A549 (cell line): ENCODE results near the gene PHRF1. TPM values are rescaled to one million over a fixed set of nuclear protein-coding genes. Genes with fewer than 3 reads are reported as not detected.
A peak's percentile ranks its signal among the peaks of the same experiment; 100 is the strongest.

Source experiments
- ATAC-seq, 2 experiments: fragments of 200-7000 bp in 1 of 2; fragments of >200 bp in 1 of 2; cut with Nextera tagmentation in 1 of 2; cut with Tn5 transposase in 1 of 2; 3 replicates each; pipeline versions ENCODE4 v1.8.0 to v1.9.1; 2018 to 2020; ENCODE audit warnings: mild to moderate bottlenecking in 1 of 2, moderate library complexity in 1 of 2
- CTCF ChIA-PET: fragments of 300-600 bp; sonication (Branson Sonifier 250); formaldehyde crosslinking; extraction: SDS; loops from one replicate; lab custom pipeline; 2021; ENCODE audit warnings: antibody characterized with exemption, inconsistent platforms; lab: Yijun Ruan, JAX
- POLR2A ChIA-PET: fragments of 350-600 bp; formaldehyde crosslinking; extraction: SDS; loops from one replicate; lab custom pipeline; 2021; ENCODE audit warnings: antibody characterized with exemption, inconsistent platforms; lab: Yijun Ruan, JAX
- DNase-seq, 2 experiments: peaks; one replicate each; pipeline versions ENCODE4 v3.0.0 to v3.0.0-alpha.2; 2011 to 2016; ENCODE audit warnings: low read depth in 1 of 2, low spot score in 1 of 2
- FAIRE-seq: peaks from 2 replicates; lab custom pipeline; 2011; peaks lifted over from hg19 to GRCh38; lab: Jason Lieb, UNC
- H3K27ac ChIP-seq, 2 experiments: fragments of >200 bp; sonication (Bioruptor Twin); formaldehyde crosslinking; 3 replicates each; pipeline ENCODE4 v1.5.1; 2016 to 2017
- H3K4me1 ChIP-seq: fragments of >200 bp; sonication (Bioruptor Twin); formaldehyde crosslinking; 3 replicates; pipeline ENCODE4 v1.6.1; 2016
- H3K4me2 ChIP-seq: fragments of >200 bp; sonication (Bioruptor Twin); formaldehyde crosslinking; 3 replicates; pipeline ENCODE4 v1.6.1; 2016
- H3K4me3 ChIP-seq: fragments of >200 bp; sonication (Bioruptor Twin); formaldehyde crosslinking; 3 replicates; pipeline ENCODE4 v1.5.1; 2016
- H3K9me3 ChIP-seq: fragments of >200 bp; sonication (Bioruptor Twin); formaldehyde crosslinking; 3 replicates; pipeline ENCODE4 v1.6.1; 2016
- CBX8 ChIP-seq: fragments of 200-600 bp; sonication (generic); IDR thresholded peaks from 2 replicates; pipeline ENCODE4 v1.6.1; 2016
- CEBPB ChIP-seq, 2 experiments: fragments of >200 bp in 1 of 2; sonication (Bioruptor Twin) in 1 of 2; formaldehyde crosslinking in 1 of 2; IDR thresholded peaks; 2 replicates each; pipeline ENCODE4 v1.6.1; 2012 to 2016
- FOSB ChIP-seq: fragments of 250-450 bp; sonication (Bioruptor Pico); IDR thresholded peaks from 2 replicates; pipeline ENCODE4 v1.5.0; 2020; ENCODE audit warnings: mild to moderate bottlenecking, moderate library complexity
- FOSL2 ChIP-seq, 2 experiments: fragments of 450-650 bp in 1 of 2; fragments of >200 bp in 1 of 2; sonication (Bioruptor Twin) in 1 of 2; formaldehyde crosslinking; IDR thresholded peaks; 2 replicates each; pipeline versions ENCODE4 v1.5.0 to v1.6.1; 2016 to 2020; ENCODE audit warnings: mild to moderate bottlenecking in 1 of 2, moderate library complexity in 1 of 2
- HOXA7 ChIP-seq: fragments of 250-450 bp; sonication (Bioruptor Pico); IDR thresholded peaks from 2 replicates; pipeline ENCODE4 v1.5.0; 2020; ENCODE audit warnings: mild to moderate bottlenecking, moderate library complexity
- MAZ ChIP-seq: fragments of 150-350 bp; IDR thresholded peaks from 2 replicates; pipeline ENCODE4 v1.6.1; 2014; ENCODE audit warnings: antibody characterized with exemption, low read depth, low read length, borderline replicate concordance
- MYC ChIP-seq: IDR thresholded peaks from 2 replicates; pipeline ENCODE4 v1.6.1; 2012; ENCODE audit warnings: mild to moderate bottlenecking, inconsistent platforms, low read length, improper control_type of control experiment, borderline replicate concordance
- NFE2L2 ChIP-seq: fragments of 150-350 bp; conservative IDR thresholded peaks from 2 replicates; pipeline ENCODE4 v1.6.1; 2014; ENCODE audit warnings: low read length
- POLR2A ChIP-seq: IDR thresholded peaks from 2 replicates; pipeline ENCODE4 v1.6.1; 2012; ENCODE audit warnings: mild to moderate bottlenecking, low read length
- POLR2AphosphoS2 ChIP-seq: conservative IDR thresholded peaks from 2 replicates; pipeline ENCODE4 v1.6.1; 2012; ENCODE audit warnings: low read length, improper control_type of control experiment, inconsistent platforms
- RCOR1 ChIP-seq: fragments of 150-350 bp; IDR thresholded peaks from 2 replicates; pipeline ENCODE4 v1.6.1; 2014; ENCODE audit warnings: antibody characterized with exemption, low read length, low read depth
- RNF2 ChIP-seq: fragments of 200-600 bp; sonication (generic); IDR thresholded peaks from 2 replicates; pipeline ENCODE4 v1.6.1; 2016; ENCODE audit warnings: low read depth, mild to moderate bottlenecking, antibody characterized with exemption, moderate library complexity, borderline replicate concordance
- SMC3 ChIP-seq: fragments of >200 bp; sonication (Bioruptor Twin); formaldehyde crosslinking; IDR thresholded peaks from 3 replicates; pipeline ENCODE4 v1.6.1; 2018; ENCODE audit warnings: inconsistent platforms
- ZNF302 ChIP-seq: fragments of 250-450 bp; sonication (Bioruptor Pico); IDR thresholded peaks from 2 replicates; pipeline ENCODE4 v1.9.0; 2021; ENCODE audit warnings: inconsistent platforms, mild to moderate bottlenecking, moderate library complexity
- ZSCAN20 ChIP-seq: fragments of 250-450 bp; sonication (Bioruptor Pico); IDR thresholded peaks from 2 replicates; pipeline ENCODE4 v1.8.0; 2022; ENCODE audit warnings: mild to moderate bottlenecking, moderate library complexity
- WGBS: methylation state at CpG from one replicate; pipeline ENCODE4 v1.1.6; 2017; ENCODE audit errors: missing lambda C conversion rate; 5-methylcytosine and 5-hydroxymethylcytosine counted together
- polyA plus RNA-seq, 4 experiments: library from polyadenylated mRNA; depleted of rRNA in 3 of 4; stranded (reverse); fragments of >200 nt; fragmentation: RNase III in 1 of 4; extraction: RNeasy Plus Mini Kit Qiagen cat#74134 plus additional on column Dnase treatment in 1 of 4; gene quantifications; 2 replicates in 3 of 4; 3 replicates in 1 of 4; pipeline ENCODE4 v1.2.3, GENCODE V29; 2011 to 2017
- TF ChIP-seq, protein P1 (sequence below): IDR thresholded peaks from 2 replicates; pipeline ENCODE4 v1.6.1; 2012; ENCODE audit warnings: low read depth, borderline replicate concordance
- TF ChIP-seq, protein P2 (sequence below): IDR thresholded peaks from 2 replicates; pipeline ENCODE4 v1.6.1; 2012
- TF ChIP-seq, protein P3 (sequence below): fragments of 200-600 bp; sonication (generic); IDR thresholded peaks from 2 replicates; pipeline ENCODE4 v1.6.1; 2016; ENCODE audit warnings: antibody characterized with exemption, mild to moderate bottlenecking, moderate library complexity

The PHRF1 gene
- polyA plus RNA-seq, 2 of the 4 experiments (the other 2 are of a cell fraction) = 10.8 to 25.3 TPM

DNA sequence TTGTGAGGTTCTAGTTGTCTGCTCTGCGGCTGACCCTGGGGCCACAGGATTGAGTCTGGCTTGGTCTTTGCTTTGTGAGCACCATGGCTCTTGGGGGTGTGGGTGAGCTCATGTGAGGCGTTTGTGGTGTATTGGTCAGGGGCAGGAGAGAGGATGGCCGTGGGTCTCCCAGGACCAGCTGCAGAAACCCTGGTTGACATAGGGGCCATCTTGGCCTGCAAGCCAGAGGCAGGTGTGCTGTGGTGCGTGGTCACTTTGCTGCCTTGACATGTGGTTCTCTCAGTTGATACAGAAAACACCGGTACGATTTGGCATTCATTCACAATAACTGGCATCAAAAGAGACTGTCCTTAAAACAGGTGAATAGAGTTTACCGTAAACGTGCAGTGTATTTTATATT is 11.3 kb downstream of the PHRF1 start:
- POLR2A ChIA-PET = interaction anchor here (0.9 kb wide), 1 partner anchor 12 kb away, joined by 5 read pairs; the partner anchor contains the start of gene PHRF1

DNA sequence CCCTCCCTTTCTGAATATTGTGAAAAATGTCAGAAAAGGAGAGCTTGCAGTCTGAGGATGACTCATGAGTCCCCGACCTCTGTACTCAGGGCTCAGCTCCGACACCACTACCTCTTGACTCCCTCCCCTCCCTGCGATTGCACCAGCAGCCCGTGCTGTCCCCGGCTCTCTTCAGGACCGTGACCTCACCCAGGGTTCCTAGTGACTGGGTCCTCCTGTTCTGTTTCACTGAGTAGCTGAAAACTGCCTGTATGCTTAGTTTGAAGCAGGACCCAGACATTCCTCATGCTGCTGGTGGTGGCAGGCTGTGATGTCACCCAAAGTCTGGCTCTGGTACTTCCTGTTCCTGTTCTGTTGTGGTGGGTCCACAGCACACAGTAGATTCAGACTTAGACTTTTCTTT is 11.7 kb downstream of the PHRF1 start:
- FAIRE-seq = no peak

More for the DNA sequence above, 11.3 kb downstream of the PHRF1 start:
- TF ChIP-seq MYC (no peak), CBX8 (no peak), FOSB (CRISPR knock-in tag) (no peak)
- peak; percentile 44; a peak in 5 of 6 replicates for ATAC-seq
- no peak for DNase-seq
- Histone ChIP-seq H3K4me3 (no peak overlapping the region), H3K4me1 (peaks cover 23% of the 10 kb centered on the region), H3K27ac (peak overlapping the region; percentile 77 to 82; a peak in 5 of 6 replicates), H3K4me2 (peak overlapping the region; percentile 57), H3K9me3 (no peaks in the 10 kb centered on the region)
- no peak for FAIRE-seq
- CTCF ChIA-PET = interaction anchor here (1.2 to 1.7 kb wide), 3 partner anchors 14 to 33 kb away, joined by 4 to 6 read pairs (median 6); no protein-coding TSS in a partner anchor
- 69% methylated on average over 8 of the region's 8 CpGs for WGBS

DNA sequence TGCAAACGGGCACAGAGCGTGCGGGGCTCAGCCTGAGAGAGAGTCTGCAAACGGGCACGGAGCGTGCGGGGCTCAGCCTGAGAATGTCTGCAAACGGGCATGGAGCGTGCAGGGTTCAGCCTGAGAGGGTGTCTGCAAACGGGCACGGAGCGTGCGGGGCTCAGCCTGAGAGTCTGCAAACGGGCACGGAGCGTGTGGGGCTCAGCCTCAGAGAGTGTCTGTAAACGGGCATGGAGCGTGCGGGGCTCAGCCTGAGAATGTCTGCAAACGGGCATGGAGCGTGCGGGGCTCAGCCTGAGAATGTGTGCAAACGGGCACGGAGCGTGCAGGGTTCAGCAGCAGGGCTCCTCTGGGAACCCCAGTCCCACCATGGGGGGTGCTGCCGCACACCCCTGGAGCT is 13.5 kb downstream of the PHRF1 start:
- no peaks in the 10 kb centered on the region for H3K9me3 ChIP-seq

More for the DNA sequence above, 11.7 kb downstream of the PHRF1 start:
- peak; percentile 87 to 94 for ATAC-seq
- POLR2A ChIA-PET = interaction anchor here (0.9 kb wide), 1 partner anchor 12 kb away, joined by 5 read pairs; the partner anchor contains the start of gene PHRF1
- Histone ChIP-seq H3K4me2 (peak overlapping the region; percentile 57), H3K4me3 (no peak overlapping the region), H3K9me3 (no peaks in the 10 kb centered on the region), H3K4me1 (peaks cover 23% of the 10 kb centered on the region), H3K27ac (peak overlapping the region; percentile 77 to 82)
- peak; percentile 54 to 73 for DNase-seq
- 0 out of 4 replicates have a peak, but pooled peaks have one; percentile 14 to 28 for TF ChIP-seq CEBPB (IDR thresholded peaks at IDR 0.05)
- peak; percentile 65; the same call in 1 of the 2 replicates for TF ChIP-seq FOSL2 (IDR thresholded peaks at IDR 0.05)
- TF ChIP-seq FOSL2 (CRISPR knock-in tag; IDR thresholded peaks at IDR 0.05) = peak; percentile 77
- TF ChIP-seq HOXA7 (CRISPR knock-in tag) = no peak
- TF ChIP-seq, protein P1, sequence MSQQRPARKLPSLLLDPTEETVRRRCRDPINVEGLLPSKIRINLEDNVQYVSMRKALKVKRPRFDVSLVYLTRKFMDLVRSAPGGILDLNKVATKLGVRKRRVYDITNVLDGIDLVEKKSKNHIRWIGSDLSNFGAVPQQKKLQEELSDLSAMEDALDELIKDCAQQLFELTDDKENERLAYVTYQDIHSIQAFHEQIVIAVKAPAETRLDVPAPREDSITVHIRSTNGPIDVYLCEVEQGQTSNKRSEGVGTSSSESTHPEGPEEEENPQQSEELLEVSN = no peak
- no peak for TF ChIP-seq RCOR1
- CTCF ChIA-PET = interaction anchor here (1.2 to 1.7 kb wide), 3 partner anchors 13 to 33 kb away, joined by 3 to 6 read pairs (median 6); no protein-coding TSS in a partner anchor
- WGBS = 14% methylated on average over 6 of the region's 6 CpGs

DNA sequence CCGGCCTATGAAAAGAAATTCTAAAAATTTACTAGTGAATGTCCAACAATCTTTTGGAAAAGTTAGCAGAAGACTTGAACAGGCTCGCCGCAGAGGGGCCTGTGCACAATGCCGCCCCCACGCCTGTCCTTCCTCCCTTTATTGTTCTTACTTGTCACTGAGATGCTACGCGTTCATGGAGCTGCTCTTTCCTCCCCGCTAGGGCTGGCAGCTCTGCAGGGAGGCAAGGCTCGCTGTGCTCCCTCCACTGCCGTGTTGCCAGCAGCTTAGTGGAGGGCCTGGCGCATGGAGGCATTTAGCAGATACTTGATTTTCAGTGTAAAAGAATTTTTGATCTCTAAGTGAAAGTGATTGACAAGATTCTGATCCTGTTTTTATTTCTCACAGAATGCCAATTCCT is 14.7 kb downstream of the PHRF1 start:
- ATAC-seq (no peak), FAIRE-seq (no peak), DNase-seq (no peak)
- TF ChIP-seq NFE2L2 = no peak
- no peak overlapping the region for H3K4me2 ChIP-seq
- peaks cover 29% of the 10 kb centered on the region for H3K4me1 ChIP-seq
- POLR2A ChIA-PET = no interaction called here
- no peak overlapping the region for H3K4me3 ChIP-seq
- WGBS = 78% methylated on average over 11 of the region's 11 CpGs
- no peak overlapping the region for H3K27ac ChIP-seq
- CTCF ChIA-PET = interaction anchor here (1.2 to 1.3 kb wide), 2 partner anchors 14 to 36 kb away, joined by 3 to 5 read pairs; no protein-coding TSS in a partner anchor
- H3K9me3 ChIP-seq = no peaks in the 10 kb centered on the region

More for the DNA sequence above, 13.5 kb downstream of the PHRF1 start:
- no peak for DNase-seq
- WGBS = 89% methylated on average over 26 of the region's 26 CpGs
- H3K27ac ChIP-seq = no peak overlapping the region
- H3K4me1 ChIP-seq = peaks cover 29% of the 10 kb centered on the region
- ChIA-PET CTCF (interaction anchor here (0.7 to 1.7 kb wide), 2 partner anchors 10 to 23 kb away, joined by 3 read pairs; no protein-coding TSS in a partner anchor), POLR2A (no interaction called here)
- FAIRE-seq = no peak
- ATAC-seq = no peak
- no peak overlapping the region for H3K4me3 ChIP-seq
- no peak for TF ChIP-seq RNF2
- no peak for TF ChIP-seq POLR2A
- TF ChIP-seq HOXA7 (CRISPR knock-in tag) = no peak
- TF ChIP-seq, protein P2, sequence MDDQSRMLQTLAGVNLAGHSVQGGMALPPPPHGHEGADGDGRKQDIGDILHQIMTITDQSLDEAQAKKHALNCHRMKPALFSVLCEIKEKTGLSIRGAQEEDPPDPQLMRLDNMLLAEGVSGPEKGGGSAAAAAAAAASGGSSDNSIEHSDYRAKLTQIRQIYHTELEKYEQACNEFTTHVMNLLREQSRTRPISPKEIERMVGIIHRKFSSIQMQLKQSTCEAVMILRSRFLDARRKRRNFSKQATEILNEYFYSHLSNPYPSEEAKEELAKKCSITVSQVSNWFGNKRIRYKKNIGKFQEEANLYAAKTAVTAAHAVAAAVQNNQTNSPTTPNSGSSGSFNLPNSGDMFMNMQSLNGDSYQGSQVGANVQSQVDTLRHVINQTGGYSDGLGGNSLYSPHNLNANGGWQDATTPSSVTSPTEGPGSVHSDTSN = no peak
- TF ChIP-seq POLR2AphosphoS2 = no peak
- no peak for TF ChIP-seq ZSCAN20 (CRISPR knock-in tag)
- H3K4me2 ChIP-seq = no peak overlapping the region

DNA sequence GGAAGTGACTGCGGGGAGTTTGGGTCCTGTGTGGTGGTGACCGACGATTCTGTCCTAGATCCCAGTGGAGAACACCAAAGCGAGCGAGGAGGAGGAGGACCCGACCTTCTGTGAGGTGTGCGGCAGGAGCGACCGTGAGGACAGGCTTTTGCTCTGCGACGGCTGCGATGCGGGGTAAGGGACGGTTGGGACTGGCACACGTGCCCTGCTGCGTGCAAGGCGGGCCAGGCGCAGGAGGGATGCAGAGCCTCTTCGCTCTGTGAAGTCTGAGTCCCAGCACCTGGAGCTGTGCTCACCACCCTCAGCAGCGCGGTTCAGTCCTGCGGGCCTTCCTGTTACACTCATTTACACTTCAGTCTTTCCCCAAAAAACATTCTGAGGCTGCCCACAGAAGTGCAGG is 16.2 kb downstream of the PHRF1 start:
- 96% methylated on average over 22 of the region's 22 CpGs for WGBS
- no peak overlapping the region for H3K27ac ChIP-seq
- CTCF ChIA-PET = interaction anchor here (0.9 kb wide), 1 partner anchor 9 kb away, joined by 3 read pairs; no protein-coding TSS in a partner anchor
- no peak for DNase-seq
- no peak overlapping the region for H3K4me2 ChIP-seq
- H3K4me1 ChIP-seq = peaks cover 21% of the 10 kb centered on the region
- POLR2A ChIA-PET = no interaction called here
- H3K9me3 ChIP-seq = no peaks in the 10 kb centered on the region
- FAIRE-seq = no peak
- ATAC-seq = no peak
- H3K4me3 ChIP-seq = no peak overlapping the region
- TF ChIP-seq SMC3 (no peak), MAZ (no peak), ZNF302 (CRISPR knock-in tag) (no peak)
- TF ChIP-seq, protein P1 = no peak
- TF ChIP-seq, protein P2 = no peak
- TF ChIP-seq, protein P3, sequence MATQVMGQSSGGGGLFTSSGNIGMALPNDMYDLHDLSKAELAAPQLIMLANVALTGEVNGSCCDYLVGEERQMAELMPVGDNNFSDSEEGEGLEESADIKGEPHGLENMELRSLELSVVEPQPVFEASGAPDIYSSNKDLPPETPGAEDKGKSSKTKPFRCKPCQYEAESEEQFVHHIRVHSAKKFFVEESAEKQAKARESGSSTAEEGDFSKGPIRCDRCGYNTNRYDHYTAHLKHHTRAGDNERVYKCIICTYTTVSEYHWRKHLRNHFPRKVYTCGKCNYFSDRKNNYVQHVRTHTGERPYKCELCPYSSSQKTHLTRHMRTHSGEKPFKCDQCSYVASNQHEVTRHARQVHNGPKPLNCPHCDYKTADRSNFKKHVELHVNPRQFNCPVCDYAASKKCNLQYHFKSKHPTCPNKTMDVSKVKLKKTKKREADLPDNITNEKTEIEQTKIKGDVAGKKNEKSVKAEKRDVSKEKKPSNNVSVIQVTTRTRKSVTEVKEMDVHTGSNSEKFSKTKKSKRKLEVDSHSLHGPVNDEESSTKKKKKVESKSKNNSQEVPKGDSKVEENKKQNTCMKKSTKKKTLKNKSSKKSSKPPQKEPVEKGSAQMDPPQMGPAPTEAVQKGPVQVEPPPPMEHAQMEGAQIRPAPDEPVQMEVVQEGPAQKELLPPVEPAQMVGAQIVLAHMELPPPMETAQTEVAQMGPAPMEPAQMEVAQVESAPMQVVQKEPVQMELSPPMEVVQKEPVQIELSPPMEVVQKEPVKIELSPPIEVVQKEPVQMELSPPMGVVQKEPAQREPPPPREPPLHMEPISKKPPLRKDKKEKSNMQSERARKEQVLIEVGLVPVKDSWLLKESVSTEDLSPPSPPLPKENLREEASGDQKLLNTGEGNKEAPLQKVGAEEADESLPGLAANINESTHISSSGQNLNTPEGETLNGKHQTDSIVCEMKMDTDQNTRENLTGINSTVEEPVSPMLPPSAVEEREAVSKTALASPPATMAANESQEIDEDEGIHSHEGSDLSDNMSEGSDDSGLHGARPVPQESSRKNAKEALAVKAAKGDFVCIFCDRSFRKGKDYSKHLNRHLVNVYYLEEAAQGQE = no peak
